ENCODE data around the gene C8G. TPM values are rescaled to one million over a fixed set of nuclear protein-coding genes. Genes with fewer than 3 reads are reported as not detected.

C8G gene
- total RNA-seq, 1 experiment from 2014 or later, result 0.53 TPM

DNA sequence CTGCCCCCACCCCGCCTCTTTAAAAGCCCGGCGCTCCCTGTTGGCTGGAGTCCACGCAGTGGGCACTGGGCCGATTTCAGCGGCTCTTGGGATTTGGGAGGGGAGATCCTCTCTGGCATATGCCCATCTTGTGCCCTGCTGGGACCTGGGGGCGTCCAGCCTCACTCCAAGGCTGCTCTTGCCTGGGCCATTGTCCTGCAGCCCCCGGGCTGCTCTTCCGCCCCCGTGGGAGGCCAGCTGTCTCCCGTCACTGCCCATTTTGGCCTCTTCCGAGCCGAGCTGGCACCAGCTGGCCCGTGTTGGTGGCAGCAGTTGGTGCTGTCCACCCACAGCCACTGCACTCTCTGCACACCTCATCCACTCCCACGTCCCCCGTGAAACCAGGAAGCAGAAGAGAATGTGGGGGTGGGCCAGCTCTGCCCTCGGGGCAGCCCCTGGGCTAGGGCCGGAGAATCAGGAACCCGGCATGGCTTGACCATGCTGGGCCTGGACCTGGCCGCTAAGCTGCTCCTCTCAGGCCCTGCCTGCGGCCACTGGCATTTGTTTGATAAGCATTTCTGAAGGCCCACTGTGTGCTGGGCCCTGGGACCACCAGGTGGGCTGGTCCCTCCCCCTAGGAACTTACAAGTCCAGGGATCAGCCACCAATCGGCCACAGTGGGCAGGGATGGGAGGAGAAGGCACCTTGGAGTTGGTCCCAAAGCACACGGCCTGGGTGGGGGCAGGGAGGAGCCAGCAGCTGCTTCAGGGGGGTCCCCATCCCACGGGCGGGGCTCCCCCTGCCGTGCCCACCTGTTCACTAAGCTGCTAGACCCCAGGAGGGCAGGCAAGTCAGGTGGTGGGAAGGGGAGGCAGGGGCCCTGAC lies 2.2 kb downstream of the C8G start:
- in situ Hi-C loops (cut with HindIII; ENCODE audit: low pct_unique_long_range_greater_than_20kb, low sequenced_read_pairs), result loop anchor here (25.0 kb wide), 2 partner anchors 90 to 135 kb away; partner anchors contain the start of genes ABCA2, FUT7, NPDC1 and RABL6
- no peak for DNase-seq (ENCODE audit: low read depth, low spot score)

DNA sequence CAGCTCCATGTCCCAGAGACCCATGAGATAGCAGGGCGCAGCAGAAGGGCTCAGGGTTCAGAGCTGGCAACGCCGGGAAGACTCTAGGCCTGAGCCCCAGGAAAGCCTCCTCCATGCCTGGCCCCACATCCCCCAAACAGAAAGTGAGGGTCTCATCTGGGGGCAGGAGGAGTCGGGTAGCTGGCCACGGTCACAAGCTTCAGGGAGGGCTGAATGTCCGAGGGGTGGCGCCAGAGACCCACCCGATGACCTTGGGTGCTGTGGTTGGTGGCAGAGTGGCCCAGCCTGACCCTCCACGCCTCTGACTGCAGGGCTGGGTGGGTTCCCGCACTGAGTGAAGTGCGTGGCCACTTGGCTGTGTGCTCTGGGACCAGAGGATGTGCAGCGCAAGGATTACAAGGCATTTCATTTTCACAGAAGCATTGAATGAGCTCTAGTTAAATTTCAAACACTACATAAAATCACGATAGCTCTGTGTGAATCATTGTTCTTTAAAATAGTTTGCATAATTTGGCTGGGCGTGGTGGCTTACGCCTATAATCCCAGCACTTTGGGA lies 3.0 kb downstream of the C8G start:
- in situ Hi-C loops (cut with HindIII; ENCODE audit: low pct_unique_long_range_greater_than_20kb, low sequenced_read_pairs), result loop anchor here (25.0 kb wide), 2 partner anchors 89 to 136 kb away; partner anchors contain the start of genes ABCA2, FUT7, NPDC1 and RABL6

DNA sequence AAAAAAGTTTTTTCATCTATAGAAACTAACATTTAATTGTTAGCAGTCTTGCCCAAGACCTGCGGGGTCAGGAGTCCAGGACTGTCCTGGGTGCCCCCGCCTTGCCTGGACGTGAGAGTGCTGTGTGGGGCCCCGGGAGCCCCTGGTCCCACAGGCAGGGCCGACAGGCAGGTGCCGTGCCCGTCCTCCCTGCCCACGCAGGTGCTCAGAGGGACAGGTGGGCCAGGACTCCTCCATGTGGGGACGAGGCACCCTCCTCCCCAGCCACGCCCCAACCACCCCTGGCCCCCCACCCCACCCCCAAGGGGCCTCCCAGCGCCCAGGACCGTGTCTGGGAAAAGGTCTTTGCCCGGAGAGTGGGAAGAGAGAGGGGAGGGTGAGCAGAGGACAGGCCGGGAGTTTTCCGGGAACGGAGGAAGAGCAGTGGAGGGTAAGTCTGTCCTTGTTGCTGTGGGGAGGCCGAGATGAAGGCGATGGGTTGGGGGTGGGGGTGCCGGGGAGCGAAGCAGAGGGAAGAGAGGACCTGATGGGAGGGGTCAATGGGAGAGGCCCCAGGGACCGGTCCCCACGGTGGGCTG lies 4.3 kb downstream of the C8G start:
- DNase-seq (ENCODE audit: low read depth, low spot score), result no peak
- in situ Hi-C loops (cut with HindIII; ENCODE audit: low pct_unique_long_range_greater_than_20kb, low sequenced_read_pairs), result loop anchor here (25.0 kb wide), 2 partner anchors 88 to 137 kb away; partner anchors contain the start of genes ABCA2, FUT7, NPDC1 and RABL6

More for the DNA sequence above, 3.0 kb downstream of the C8G start:
- DNase-seq (ENCODE audit: low read depth, low spot score), result peak; percentile 64

DNA sequence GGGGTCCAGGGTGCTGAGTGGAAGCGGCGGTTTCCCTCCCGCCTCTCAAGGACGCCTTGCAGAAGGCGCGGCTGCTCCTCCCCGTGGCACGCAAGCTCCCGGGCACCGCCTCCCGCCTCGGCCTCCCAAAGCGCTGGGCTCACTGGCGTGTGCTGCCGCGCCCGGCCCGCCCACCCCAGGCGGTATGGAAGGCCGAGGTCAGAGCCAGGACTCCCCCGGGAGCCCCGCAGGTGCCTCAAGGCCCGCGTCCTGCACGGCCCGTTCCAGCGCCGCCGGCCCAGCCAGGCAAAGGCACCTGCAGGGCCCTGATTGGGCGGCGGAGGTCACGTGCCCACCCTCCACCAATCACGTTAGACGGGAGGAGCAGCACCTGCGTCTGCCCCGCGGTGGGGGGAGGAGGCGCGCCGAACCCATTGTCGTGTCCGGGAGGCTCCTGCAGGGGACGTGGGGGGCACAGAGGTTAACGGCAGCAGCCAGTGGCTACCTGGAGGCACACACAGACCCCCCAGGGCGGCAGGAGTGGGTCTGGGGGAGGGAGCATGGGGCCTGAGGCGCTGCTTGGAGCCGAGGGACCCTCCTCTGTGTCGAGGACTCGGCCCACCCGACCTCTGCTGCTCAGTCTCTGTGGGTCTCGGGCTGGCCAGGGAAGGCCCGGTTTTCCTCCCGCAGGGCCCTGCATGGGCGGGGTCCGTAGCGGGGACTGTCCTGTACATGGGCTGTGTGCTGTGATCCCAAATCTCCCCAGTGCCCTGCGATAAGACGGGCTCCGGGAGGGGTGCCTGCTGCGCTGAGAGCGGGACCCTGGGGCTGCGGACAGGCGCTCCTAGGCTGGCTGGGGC lies 5.0 kb downstream of the C8G start:
- in situ Hi-C loops (cut with HindIII; ENCODE audit: low pct_unique_long_range_greater_than_20kb, low sequenced_read_pairs), result loop anchor here (25.0 kb wide), 2 partner anchors 87 to 138 kb away; partner anchors contain the start of genes ABCA2, FUT7, NPDC1 and RABL6
- DNase-seq (ENCODE audit: low read depth, low spot score), result peak; percentile 91

DNA sequence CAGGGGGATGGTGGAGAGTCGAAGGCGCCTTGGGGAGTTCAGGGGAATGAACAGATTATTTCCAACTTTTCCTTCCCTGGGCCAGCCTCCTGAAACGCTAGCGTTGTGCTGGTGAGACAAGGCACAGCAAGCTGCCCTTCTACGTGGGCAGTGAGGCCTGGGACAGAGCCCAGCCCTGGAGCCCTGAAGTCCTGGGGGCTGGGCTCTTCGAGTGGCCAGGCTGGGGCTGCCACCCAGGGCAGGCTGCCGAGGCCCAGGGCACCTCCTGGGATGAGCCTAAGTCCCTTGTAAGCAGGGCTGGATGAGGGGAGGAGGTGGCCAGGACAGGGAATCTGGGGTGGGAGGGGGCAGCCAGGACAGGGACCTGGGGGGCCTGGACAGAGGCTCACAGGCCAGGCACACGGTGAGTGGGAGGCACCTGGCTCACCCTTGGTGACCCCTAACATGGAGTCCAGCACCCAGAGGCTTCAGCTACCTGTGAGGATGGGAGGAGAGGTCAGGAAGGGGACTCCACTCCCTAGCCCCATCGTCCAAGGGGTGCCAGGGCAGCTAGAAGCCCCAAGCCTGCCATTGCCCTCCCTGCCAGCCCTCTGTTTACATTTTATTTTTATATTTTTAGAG lies 5.7 kb downstream of the C8G start:
- in situ Hi-C loops (cut with HindIII; ENCODE audit: low pct_unique_long_range_greater_than_20kb, low sequenced_read_pairs), result no loop called here
- DNase-seq (ENCODE audit: low read depth, low spot score), result no peak

DNA sequence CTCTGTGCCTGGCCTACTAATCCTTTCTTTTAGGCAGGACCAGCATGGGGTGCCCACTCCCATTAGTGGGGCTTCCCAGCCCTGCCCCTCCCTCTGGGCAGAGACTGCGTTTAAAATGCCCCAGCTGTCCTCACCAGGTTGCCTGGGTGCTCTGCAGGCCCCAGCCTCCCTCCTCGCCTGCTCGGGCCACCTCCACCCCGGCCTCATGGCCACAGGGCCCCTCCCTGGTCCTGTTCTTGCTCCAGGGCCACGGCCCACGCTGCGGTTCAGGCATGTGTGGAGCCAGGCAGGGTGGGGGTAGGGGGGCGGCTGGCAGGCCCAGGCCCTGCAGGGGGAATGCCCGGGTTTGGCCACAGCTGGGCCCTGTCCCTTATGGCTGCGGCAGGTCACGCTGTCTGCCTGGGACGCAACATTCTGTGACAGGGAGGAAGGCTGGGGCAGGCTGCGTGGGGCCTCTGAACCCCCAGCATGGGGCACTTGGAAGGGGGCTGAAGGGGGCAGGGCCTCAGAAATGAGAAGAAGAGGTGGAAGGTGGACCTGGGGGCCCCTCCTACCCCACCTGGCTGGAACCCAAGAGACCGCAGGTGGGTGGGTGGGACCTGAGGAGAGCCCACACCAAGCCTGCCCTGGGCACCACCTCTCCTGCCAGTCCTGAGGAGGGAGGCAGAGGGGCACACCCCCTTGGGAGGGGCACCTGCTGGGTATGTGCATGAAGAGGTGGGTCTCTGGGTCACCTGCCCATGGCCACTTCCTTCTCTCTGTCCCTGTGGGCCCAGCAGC lies 6.7 kb downstream of the C8G start, which contains the start of gene LCN12:
Gene LCN12, plus strand, starts transcription at position 733 of the 780 bp plus-strand sequence. CDS start 55 bp downstream, outside the sequence.
- in situ Hi-C loops (cut with HindIII; ENCODE audit: low pct_unique_long_range_greater_than_20kb, low sequenced_read_pairs), result no loop called here
- DNase-seq (ENCODE audit: low read depth, low spot score), result no peak

DNA sequence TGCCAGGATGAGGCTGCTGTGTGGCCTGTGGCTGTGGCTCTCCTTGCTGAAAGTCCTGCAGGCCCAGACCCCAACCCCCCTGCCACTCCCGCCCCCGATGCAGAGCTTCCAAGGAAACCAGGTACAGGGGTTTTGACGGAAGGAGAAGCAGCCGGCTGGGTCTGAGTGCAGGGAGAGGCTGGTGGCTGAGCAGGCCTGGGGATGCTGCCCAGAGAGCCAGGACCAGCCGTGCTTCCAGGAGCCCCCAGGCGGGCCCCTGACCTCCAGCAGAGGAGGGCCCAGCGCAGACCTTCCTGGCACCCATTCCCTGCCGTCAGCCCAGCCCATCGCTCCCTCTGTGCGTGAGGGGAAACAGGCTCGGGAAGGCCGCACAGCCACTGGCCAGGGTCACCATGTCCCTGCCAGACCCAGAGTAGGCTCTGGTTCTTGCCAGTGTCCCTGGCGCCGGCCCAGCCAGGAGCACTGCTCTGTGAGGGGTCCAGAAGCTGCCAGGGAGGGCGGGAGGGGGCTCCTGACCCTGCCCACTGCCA lies 7.3 kb downstream of the C8G start:
- DNase-seq (ENCODE audit: low read depth, low spot score), result no peak
- in situ Hi-C loops (cut with HindIII; ENCODE audit: low pct_unique_long_range_greater_than_20kb, low sequenced_read_pairs), result no loop called here

DNA sequence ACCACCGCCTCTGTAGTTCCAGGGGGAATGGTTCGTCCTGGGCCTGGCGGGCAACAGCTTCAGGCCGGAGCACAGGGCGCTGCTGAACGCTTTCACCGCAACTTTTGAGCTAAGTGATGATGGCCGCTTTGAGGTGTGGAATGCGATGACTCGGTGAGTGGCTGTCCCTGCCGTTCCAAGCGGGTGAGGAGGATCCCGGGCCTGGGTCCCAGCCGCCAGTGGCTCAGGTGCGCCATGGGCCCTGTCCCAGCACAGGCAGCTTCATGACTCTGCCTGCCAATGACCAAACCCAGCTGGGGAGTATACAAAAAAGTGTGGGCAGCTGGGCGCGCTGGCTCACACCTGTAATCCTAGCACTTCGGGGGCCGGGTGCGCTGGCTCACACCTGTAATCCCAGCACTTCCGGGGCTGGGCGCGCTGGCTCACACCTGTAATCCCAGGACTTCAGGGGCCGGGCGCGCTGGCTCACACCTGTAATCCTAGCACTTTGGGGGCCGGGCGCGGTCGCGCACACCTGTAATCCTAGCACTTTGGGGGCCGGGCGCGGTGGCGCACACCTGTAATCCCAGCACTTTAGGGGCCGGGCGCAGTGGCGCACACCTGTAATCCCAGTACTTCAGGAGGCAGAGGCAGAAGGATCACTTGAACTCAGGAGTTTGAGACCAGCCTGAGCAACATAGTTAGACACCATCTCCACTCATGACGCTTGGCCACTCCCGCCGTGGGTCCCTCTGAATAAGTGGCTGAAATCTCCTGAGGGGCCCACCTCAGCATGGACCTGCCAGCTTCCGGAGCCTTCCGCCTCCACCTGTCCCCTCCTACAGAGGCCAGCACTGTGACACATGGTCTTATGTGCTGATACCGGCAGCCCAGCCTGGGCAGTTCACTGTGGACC lies 8.1 kb downstream of the C8G start:
- in situ Hi-C loops (cut with HindIII; ENCODE audit: low pct_unique_long_range_greater_than_20kb, low sequenced_read_pairs), result no loop called here
- no peak for DNase-seq (ENCODE audit: low read depth, low spot score)

DNA sequence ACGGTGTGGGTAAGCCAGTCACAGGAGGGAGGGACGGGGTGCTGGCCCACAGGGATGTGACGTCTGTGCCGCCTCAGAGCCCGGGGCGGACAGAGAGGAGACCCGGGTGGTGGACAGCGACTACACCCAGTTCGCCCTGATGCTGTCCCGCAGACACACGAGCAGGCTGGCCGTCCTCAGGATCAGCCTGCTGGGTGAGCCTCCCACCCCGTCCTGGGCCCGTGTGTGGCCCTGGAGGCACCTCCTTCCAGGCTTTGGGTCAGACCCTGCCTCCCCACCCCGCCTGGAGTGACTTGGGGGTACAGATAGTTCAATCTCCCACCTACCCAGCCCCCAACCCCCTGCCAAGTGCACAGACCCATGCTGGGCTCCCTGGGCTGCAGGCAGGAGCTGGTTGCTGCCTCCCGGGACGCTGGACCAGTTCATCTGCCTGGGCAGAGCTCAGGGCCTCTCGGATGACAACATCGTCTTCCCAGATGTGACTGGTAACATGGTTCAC lies 8.8 kb downstream of the C8G start:
- in situ Hi-C loops (cut with HindIII; ENCODE audit: low pct_unique_long_range_greater_than_20kb, low sequenced_read_pairs), result no loop called here
- no peak for DNase-seq (ENCODE audit: low read depth, low spot score)

DNA sequence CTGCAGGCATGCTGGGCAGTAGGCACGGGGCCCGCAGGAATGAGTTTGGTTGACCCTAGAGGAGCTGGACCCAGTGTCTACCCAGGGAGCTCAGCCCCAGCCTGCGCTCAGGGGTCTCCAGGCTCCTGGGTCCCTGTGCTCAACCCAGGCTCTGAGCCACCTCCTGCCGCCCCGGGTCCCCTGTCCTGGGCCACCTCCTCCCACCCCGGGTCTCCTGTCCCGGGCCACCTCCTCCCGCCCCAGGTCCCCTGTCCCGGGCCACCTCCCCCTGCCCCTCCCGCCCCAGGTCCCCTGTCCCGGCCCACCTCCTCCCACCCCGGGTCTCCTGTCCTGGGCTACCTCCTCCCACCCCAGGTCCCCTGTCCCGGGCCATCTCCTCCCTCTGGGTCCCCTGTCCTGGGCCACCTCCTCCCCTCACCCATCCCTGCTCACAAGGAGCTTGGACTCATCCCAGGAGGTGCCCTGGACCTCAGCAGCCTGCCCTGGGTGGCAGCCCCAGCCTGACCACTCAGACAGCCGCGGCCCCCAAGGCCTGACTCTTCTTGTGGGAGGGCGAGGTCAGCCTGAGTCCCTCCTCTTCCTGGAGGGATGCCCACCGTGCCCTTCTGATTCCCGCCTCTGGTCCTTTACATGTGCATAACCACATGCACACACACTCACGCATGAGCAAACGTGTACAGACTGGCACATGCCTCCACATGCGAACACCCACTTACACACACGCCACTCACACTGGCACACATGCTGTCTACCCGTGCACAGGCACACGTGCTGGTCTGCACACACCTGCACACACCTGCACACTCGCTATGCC lies 9.4 kb downstream of the C8G start:
- in situ Hi-C loops (cut with HindIII; ENCODE audit: low pct_unique_long_range_greater_than_20kb, low sequenced_read_pairs), result no loop called here
- no peak for DNase-seq (ENCODE audit: low read depth, low spot score)

DNA sequence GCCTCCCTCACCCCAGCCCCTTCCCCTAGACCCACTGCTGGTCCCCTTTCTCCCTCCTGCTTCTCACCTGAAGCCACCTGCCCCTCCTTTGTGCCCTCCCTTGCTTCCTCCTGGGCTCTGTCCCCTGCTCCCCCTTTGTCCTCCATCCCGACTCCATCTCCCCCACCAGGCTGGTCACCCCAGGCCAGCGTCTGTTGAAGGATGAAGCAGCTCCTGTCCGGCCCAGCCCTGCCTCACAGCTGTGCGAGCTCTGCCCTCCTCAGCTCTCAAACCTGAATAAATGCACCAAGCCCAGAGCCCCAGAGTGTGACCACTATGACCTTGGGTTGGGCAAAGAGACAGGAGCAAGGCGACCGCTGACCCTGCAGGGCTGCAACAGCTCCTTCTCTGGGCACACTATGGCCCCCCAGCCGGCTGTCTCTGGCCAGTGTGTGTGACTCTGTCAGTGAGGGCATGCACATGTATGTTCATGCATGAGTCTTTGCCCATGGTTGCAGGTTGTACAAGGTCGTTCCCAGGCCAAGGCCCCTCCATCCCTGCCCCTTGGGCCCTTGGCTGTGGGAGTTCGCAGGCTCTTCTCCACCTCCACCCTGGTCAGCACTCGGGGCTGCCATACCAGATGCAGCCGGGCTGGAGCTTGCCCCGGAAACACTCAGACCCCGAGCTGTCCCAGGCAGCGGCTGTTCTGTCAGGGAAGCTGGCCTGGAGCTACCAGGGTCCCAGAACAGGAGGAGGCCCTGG lies 10.3 kb downstream of the C8G start:
- no peak for DNase-seq (ENCODE audit: low read depth, low spot score)
- in situ Hi-C loops (cut with HindIII; ENCODE audit: low pct_unique_long_range_greater_than_20kb, low sequenced_read_pairs), result no loop called here

DNA sequence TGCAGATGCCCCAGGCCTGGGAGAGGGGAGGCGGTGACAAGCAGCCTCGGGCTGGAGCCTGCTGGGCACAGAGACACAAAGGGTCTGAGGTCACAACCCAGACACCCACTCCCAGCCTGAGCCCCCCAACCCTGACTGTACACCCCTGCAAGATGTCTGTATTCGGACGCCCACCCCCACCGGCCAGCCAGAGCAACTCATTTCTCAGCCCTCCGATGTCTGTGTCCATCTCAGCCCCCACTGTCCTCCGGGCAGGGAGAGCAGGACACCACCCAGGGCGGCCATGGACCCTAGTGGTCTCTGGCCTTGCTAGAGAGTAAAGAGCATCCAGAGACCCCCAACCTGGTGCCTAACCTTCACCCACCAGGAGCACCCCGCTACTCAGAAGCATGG lies 10.9 kb downstream of the C8G start:
- in situ Hi-C loops (cut with HindIII; ENCODE audit: low pct_unique_long_range_greater_than_20kb, low sequenced_read_pairs), result no loop called here
- no peak for DNase-seq (ENCODE audit: low read depth, low spot score)

DNA sequence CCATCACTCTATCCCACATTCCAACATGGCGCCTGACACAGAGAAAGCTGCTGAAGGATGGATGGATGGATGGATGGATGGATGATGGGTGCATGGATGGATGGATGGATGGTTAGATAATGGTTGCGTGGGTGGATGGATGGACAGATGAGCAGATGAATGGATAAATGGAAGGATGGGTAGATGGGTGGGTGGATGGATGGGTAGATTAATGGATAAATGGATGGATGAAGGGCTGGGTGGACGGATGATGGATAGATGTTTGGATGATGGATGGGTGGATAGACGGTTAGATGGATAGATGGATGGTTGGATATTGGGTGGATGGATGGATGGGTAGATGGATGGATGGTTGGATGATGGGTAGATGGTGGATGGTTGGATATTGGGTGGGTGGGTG lies 11.6 kb downstream of the C8G start:
- in situ Hi-C loops (cut with HindIII; ENCODE audit: low pct_unique_long_range_greater_than_20kb, low sequenced_read_pairs), result no loop called here

DNA sequence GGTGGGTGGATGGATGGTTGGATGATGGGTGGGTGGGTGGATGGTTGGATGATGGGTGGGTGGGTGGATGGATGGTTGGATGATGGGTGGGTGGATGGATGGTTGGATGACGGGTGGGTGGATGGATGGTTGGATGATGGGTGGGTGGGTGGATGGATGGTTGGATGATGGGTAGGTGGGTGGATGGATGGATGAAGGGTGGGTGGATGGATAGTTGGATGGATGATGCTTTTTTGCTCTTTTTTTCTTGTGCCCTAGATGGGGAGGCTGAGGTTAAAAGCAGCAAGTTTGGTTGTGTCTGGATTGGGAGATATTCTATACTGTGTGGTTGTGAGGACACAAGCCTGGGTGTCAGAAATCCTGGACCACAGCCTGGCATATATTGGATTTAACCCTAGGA lies 12.4 kb downstream of the C8G start:
- in situ Hi-C loops (cut with HindIII; ENCODE audit: low pct_unique_long_range_greater_than_20kb, low sequenced_read_pairs), result no loop called here
- no peak for DNase-seq (ENCODE audit: low read depth, low spot score)

More for the DNA sequence above, 11.6 kb downstream of the C8G start:
- no peak for DNase-seq (ENCODE audit: low read depth, low spot score)

Measured in SK-MEL-5 (cell line).